Sciatic nerve (tissue), 2 donors: ENCODE measurements around the gene CDK4. TPM values are rescaled to one million over a fixed set of nuclear protein-coding genes. Genes with fewer than 3 reads are reported as not detected.

Experiments used
- ATAC-seq: fragments of 200-7000 bp; cut with Tn5 transposase; one replicate; pipeline ENCODE4 v1.9.1; 2020; ENCODE audit warnings: mild to moderate bottlenecking, moderate library complexity
- DNase-seq: peaks from one replicate; pipeline ENCODE4 v3.0.0-alpha.2; 2020; ENCODE audit warnings: low spot score
- intact Hi-C: fragments of 100-400 bp; cut with DNase I; formaldehyde crosslinking; loops from one replicate; pipeline ENCODE4 v1.14.2; 2022
- total RNA-seq: library from RNA; stranded (reverse); fragmentation: NEBNext Ultra II Directional; extraction: Animal tissue kit (Norgen Biotek cat#: 25700); gene quantifications from one replicate; pipeline ENCODE4 v1.2.1, GENCODE V29; 2021
- donor health status: DM: no; HTN: no; CAD: no.
- donor health status: DM: no; HTN: no; CAD: no.

Gene CDK4
- total RNA-seq: 54.0 TPM

GRCh38 chr12:57751788-57752667, at the start of gene CDK4:
Gene CDK4 (minus strand): TSS chr12:57752310. CDS start chr12:57751717, 593 bp downstream.
- peak; percentile 99 for DNase-seq
- intact Hi-C loops: no loop called here
- peak; percentile 96 for ATAC-seq

- intact Hi-C loops: no loop called here
- no peak for DNase-seq
- no peak for ATAC-seq
Measured at GRCh38 chr12:57800965-57801364, 48.9 kb upstream of the CDK4 start.

- intact Hi-C loops: no loop called here
- ATAC-seq: no peak
- DNase-seq: no peak
Measured at GRCh38 chr12:57797933-57798332, 45.8 kb upstream of the CDK4 start.

- no peak for DNase-seq
- ATAC-seq: no peak
- intact Hi-C loops: no loop called here
Measured at GRCh38 chr12:57796996-57797395, 44.9 kb upstream of the CDK4 start.

- ATAC-seq: no peak
- intact Hi-C loops: no loop called here
- DNase-seq: no peak
Measured at GRCh38 chr12:57795354-57795753, 43.2 kb upstream of the CDK4 start.

GRCh38 chr12:57793920-57794319, 41.8 kb upstream of the CDK4 start:
- intact Hi-C loops: no loop called here
- DNase-seq (no peak), ATAC-seq (no peak)

- no peak for ATAC-seq
- intact Hi-C loops: loop anchor here (10.0 kb wide), 1 partner anchor 121 kb away; no protein-coding TSS in a partner anchor
- DNase-seq: no peak
Measured at GRCh38 chr12:57783861-57784260, 31.8 kb upstream of the CDK4 start.

GRCh38 chr12:57783466-57783801, 31.3 kb upstream of the CDK4 start:
- intact Hi-C loops: loop anchor here (10.0 kb wide), 1 partner anchor 121 kb away; no protein-coding TSS in a partner anchor
- DNase-seq (no peak), ATAC-seq (no peak)

- ATAC-seq: peak; percentile 96
- intact Hi-C loops: loop anchor here (10.0 kb wide), 1 partner anchor 122 kb away; no protein-coding TSS in a partner anchor
- peak; percentile 99 for DNase-seq
Measured at GRCh38 chr12:57782608-57783465, 30.7 kb upstream of the CDK4 start, which contains the start of gene TSFM. Gene TSFM (plus strand): TSS chr12:57782787. CDS start chr12:57782802, 15 bp downstream.

GRCh38 chr12:57782243-57782607, 30.1 kb upstream of the CDK4 start:
- intact Hi-C loops: loop anchor here (10.0 kb wide), 1 partner anchor 123 kb away; no protein-coding TSS in a partner anchor
- no peak for ATAC-seq
- no peak for DNase-seq

- ATAC-seq (no peak), DNase-seq (no peak)
- intact Hi-C loops: loop anchor here (10.0 kb wide), 1 partner anchor 123 kb away; no protein-coding TSS in a partner anchor
Measured at GRCh38 chr12:57781801-57782200, 29.7 kb upstream of the CDK4 start.

- ATAC-seq (no peak), DNase-seq (no peak)
- intact Hi-C loops: loop anchor here (10.0 kb wide), 1 partner anchor 124 kb away; no protein-coding TSS in a partner anchor
Measured at GRCh38 chr12:57781244-57781643, 29.1 kb upstream of the CDK4 start.

- intact Hi-C loops: loop anchor here (10.0 kb wide), 1 partner anchor 124 kb away; no protein-coding TSS in a partner anchor
- no peak for DNase-seq
- ATAC-seq: no peak
Measured at GRCh38 chr12:57780284-57780897, 28.3 kb upstream of the CDK4 start.

GRCh38 chr12:57779736-57780135, 27.6 kb upstream of the CDK4 start:
- ATAC-seq (no peak), DNase-seq (no peak)
- intact Hi-C loops: loop anchor here (10.0 kb wide), 1 partner anchor 125 kb away; no protein-coding TSS in a partner anchor

GRCh38 chr12:57777911-57778310, 25.8 kb upstream of the CDK4 start:
- ATAC-seq: no peak
- no peak for DNase-seq
- intact Hi-C loops: no loop called here

GRCh38 chr12:57777367-57777766, 25.3 kb upstream of the CDK4 start:
- intact Hi-C loops: no loop called here
- no peak for ATAC-seq
- no peak for DNase-seq

- intact Hi-C loops: no loop called here
- DNase-seq: no peak
- ATAC-seq: no peak
Measured at GRCh38 chr12:57776247-57776587, 24.1 kb upstream of the CDK4 start.

- intact Hi-C loops: no loop called here
- ATAC-seq (no peak), DNase-seq (no peak)
Measured at GRCh38 chr12:57775563-57776246, 23.6 kb upstream of the CDK4 start.

GRCh38 chr12:57775044-57775443, 22.9 kb upstream of the CDK4 start:
- ATAC-seq (no peak), DNase-seq (no peak)
- intact Hi-C loops: no loop called here
